MM.1S (cell line): ENCODE results near the gene HOXD4.

Experiments used
- EZH2 ChIP-seq: fragments of 300-600 bp; sonication (generic); optimal IDR thresholded peaks from 2 replicates; pipeline ENCODE3; 2017; ENCODE audit warnings: low read depth, mild to moderate bottlenecking, antibody characterized with exemption, low read length, mixed read lengths
- TF ChIP-seq, protein P1 (sequence below): fragments of 300-600 bp; sonication (generic); IDR thresholded peaks from 2 replicates; pipeline ENCODE4 v1.5.1; 2016; ENCODE audit warnings: antibody characterized with exemption, low read length, mixed read lengths

DNA sequence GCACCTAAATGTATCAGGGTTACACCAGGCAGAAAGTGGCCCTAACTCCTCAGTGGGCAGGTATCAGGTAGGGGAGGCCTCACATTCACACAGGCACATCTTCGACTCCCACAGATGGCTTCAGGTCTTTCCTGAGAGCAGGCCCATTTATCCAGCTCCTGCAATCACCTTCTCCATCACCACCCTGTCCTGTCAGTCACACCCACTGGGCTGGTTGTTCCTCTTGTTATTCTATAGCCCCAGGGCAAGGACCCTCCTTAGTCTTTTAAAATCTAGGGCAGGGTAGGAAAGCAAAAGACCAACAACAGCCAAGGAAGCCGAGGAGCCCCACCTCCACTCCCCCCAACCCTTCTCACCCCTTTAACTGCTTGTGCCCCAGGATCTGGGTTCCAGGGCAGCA is 9.1 kb upstream of the HOXD4 start:
- TF ChIP-seq EZH2: no peak
- TF ChIP-seq, protein P1, sequence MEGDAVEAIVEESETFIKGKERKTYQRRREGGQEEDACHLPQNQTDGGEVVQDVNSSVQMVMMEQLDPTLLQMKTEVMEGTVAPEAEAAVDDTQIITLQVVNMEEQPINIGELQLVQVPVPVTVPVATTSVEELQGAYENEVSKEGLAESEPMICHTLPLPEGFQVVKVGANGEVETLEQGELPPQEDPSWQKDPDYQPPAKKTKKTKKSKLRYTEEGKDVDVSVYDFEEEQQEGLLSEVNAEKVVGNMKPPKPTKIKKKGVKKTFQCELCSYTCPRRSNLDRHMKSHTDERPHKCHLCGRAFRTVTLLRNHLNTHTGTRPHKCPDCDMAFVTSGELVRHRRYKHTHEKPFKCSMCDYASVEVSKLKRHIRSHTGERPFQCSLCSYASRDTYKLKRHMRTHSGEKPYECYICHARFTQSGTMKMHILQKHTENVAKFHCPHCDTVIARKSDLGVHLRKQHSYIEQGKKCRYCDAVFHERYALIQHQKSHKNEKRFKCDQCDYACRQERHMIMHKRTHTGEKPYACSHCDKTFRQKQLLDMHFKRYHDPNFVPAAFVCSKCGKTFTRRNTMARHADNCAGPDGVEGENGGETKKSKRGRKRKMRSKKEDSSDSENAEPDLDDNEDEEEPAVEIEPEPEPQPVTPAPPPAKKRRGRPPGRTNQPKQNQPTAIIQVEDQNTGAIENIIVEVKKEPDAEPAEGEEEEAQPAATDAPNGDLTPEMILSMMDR: no peak
